Activated CD4-positive, alpha-beta T cell treated with anti-CD3 and anti-CD28 coated beads for 24 hours (primary cell): Measurements from ENCODE around the gene SOX11.
"Not testable (repeated sequence)": the region's sequence is repeated elsewhere in the genome, so short reads cannot be mapped to it uniquely, and the experiment has no call there.

Source experiments
- DNase-seq, 2 donors: peaks; one replicate each; pipeline ENCODE4 v3.0.0-alpha.2; 2020; ENCODE audit warnings: low read depth in 2 of 2

Gene SOX11

DNA sequence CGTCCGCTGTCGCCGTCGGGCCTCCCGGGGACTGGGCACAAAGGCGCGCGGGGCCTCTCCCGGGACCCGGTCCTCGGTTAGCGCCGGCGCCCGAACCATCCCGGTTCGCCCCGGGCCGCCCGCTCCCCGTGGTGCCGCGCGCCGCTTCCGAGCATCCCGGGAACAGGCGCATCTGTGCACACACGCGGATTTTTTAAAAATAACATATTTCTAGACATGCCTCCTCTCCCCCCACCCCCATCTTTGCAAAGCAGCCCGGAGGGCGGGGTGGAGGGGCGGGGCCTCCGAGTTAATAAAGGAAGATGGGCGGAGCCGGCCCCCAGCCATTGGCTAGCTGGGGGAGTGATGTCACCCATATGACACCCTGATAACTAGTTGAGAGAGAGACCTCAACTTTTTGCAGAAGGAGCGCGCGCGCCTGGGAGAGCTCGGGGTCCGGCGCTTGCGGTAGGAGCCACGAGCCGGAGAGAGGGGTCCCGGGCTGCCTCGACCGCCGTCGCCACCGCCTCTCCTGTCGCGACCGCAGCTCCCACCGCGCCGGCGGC is at the start of gene SOX11:
SOX11 (plus strand) TSS at position 400 of the 545 bp plus-strand sequence. CDS start 338 bp downstream, outside the sequence.
- no peak for DNase-seq

DNA sequence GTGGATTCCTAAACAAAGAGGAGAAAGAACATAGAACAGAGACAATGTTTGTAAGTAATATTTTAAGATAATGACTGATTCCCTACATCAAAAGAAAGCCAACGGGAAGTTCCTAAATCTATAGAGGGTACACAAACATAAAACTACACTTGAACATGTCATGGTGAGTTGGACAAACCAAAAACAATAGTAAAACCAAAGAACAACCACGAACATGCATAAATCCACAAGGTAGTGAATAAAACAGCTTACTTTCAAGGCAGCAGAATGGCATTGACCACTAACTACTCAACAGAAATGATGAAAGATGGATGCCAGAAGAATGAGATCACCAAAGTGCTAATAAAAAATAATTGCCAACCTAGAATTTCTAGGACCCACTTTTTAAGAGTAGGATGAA is 39.5 kb upstream of the SOX11 start:
- not testable (repeated sequence) for DNase-seq

DNA sequence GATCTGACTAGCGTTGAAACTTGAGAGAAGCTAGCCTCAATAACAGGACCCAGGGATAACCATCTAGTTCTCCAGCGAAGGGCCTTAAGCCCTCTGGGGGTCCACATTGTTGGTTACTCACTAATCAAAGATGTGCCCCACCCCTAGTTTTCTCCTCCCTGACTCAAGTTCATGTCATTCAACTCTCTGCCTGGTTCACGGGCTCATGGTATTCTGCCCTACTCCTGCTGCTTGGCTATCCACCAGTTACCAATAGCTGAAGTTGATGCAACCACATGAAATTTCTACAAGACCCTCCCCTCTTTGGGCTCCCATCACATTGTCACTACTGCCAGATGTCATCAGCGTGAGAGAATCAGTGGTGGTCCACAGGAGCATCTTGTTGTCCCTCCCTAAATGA is 38.4 kb upstream of the SOX11 start:
- DNase-seq = not testable (repeated sequence)

DNA sequence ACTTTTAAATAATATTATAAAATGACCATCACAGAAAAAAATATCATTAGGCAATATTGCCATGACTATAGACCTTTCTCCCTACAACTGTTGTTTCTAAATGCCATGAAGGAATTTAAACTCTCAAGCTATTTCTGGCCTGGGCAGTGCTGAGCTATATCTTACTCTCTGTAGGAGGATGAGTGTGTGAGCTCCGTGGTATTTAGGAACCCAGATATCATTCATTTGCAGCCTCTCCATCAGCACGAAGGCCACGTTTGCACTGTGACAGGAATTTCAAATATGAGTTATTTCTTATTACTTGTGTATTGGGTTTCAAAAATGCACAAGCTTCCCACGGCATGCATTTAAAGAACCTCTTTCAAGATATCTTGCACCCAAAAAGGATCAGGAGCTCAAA is 35.0 kb upstream of the SOX11 start:
- no peak for DNase-seq

DNA sequence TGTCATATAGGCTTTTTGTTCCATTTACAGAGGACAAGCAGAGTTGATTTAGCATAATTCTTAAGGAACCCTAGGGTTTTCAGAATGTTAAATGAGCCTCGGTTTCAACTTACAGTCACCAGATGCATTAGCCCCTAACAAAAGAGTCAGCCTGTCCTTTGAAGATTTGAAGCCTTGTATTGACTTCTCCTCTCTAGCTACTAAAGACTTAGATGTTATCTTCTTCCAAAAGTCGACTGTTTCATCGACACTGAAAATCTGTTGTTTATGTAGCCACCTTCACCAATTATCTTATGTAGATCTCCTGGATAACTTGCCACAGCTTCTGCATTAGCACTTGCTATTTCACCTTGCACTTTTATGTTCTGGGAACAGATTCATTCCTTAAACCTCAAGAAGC is 31.6 kb upstream of the SOX11 start:
- no peak for DNase-seq

DNA sequence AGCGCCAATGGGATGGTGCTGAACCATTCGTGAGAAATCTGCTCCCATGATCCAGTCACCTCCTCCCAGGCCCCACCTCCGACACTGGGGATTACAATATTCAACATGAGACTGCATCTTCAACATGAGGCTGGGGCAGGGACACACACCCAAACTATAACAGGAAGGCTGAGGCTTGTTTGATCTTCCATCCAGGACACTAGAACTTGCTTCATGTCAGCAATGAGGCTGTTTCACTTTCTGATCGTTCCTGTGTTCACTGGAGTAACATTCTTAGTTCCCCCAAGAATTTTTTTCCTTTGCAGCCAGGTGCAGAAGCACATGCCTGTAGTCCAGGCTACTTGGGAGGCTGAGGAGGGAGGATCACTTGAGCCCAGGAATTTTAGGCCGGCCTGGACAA is 30.8 kb upstream of the SOX11 start:
- no peak for DNase-seq

DNA sequence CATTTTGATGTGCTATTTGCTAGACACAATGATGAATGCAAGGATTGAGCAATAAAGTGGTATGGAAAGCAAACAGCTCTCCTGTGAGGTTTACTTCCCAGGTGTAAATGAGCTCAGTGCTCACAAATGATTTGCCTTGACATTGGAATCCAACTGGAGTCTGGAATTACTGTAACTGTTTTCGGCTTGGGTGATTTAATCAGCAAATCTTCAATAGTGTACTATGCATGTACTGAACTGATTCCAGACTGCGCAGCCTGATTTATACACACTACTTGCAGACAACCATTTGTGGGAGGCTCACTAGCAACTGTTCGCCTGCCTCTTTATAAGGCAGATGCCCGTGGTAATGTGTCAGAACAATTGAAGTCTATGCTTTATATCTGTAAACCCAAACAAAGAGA is 27.9 kb upstream of the SOX11 start:
- DNase-seq = no peak

DNA sequence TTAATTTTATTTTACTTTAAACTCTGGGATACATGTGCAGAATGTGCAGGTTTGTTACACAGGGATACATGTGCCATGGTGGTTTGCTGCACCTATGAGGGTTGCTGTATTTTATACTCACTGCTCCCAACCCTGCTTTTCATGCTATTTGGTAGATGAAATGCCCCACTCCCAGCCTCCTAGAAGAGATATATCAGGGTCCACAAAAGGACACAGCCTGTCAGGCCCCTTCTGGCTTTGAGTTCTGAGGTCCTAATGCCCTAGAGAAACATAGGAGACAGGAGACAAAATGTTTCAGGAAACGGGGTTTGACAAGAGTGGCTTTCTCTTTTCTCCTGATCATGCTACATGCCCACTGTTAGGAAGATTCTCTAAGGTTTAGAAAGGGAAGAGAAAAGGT is 27.1 kb upstream of the SOX11 start:
- no peak for DNase-seq

DNA sequence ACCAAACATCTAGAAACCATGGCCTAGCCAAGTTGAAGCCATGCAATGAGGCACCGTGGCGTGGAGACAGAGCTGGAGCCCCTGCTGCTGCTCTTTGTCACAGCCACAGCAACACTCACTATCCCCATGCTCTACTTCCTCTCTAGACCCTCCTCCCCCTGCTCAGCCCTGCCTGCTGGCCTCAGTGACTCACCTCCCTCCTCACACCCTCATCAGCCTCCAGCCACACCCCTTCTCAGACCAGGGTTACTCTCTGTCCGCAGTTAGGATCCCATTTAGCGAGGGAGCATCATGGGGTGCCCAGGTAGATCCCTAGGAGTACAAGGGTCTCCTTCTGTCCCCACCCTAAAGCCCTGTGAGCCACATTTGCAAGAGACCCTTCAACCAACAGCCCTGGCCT is 25.4 kb upstream of the SOX11 start:
- no peak for DNase-seq

DNA sequence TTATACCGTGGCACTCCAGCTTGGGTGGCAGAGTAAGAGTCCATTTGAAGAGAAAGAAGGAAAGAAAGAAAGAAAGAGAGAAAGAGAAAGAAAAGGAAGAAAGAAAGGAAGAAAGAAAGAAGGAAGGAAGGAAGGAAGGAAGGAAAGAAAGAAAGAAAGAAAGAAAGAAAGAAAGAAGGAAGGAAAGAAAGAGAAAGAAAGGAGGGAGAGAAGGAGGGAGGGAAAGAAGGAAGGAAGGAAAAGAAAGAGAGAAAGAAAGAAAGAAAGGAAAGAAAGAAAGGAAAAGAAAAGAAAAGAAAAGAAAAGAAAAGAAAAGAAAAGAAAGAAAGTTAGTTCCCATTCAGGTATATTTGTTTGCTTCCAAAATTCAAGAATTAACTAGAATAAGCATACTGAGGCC is 24.5 kb upstream of the SOX11 start:
- DNase-seq = not testable (repeated sequence)

DNA sequence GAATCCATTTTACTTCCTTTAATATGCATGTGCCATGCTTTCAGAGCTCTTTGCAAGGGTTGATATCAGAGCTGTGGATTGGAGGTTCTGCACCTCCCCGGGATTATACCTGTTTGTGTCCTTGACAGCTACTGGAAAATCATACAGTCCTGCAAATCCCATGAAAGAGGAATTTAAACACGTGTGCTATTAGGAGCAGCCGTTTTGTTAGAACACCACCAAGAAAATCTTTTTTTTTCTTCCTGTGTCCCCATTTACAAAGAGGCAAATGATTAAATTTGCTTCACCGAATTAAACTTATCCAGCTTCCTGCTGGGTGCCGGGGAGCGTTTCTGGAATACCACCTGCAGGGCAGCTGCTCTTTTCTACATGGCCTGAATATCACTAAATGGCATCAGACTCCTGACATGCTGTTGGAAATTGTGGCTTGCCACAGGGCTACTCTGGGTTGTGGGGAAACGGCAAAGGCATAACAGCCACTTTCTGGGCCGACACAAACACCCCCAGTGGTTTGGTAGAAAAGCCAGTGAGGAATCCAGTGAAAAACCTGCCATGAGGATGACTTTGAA is 23.4 kb upstream of the SOX11 start:
- no peak for DNase-seq

DNA sequence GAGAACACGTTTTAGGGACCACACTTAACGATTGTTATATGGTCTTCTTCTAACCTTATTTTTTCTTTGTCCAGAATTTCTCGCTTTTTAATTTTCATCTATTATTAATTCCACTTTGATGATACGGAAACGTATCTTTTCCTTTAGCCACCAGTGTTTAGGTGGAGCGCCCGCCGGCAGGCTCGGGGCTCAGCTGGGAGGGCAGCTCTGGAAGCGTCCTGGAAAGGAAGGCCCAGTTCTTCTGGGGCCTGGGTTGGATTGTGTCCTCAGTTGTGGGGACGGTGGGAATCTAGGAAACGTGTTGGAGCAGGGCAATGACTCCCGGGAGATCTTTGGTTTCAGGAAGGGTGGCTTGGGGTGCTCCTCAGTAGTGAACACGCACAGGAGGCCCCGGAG is 19.4 kb upstream of the SOX11 start:
- DNase-seq = no peak

DNA sequence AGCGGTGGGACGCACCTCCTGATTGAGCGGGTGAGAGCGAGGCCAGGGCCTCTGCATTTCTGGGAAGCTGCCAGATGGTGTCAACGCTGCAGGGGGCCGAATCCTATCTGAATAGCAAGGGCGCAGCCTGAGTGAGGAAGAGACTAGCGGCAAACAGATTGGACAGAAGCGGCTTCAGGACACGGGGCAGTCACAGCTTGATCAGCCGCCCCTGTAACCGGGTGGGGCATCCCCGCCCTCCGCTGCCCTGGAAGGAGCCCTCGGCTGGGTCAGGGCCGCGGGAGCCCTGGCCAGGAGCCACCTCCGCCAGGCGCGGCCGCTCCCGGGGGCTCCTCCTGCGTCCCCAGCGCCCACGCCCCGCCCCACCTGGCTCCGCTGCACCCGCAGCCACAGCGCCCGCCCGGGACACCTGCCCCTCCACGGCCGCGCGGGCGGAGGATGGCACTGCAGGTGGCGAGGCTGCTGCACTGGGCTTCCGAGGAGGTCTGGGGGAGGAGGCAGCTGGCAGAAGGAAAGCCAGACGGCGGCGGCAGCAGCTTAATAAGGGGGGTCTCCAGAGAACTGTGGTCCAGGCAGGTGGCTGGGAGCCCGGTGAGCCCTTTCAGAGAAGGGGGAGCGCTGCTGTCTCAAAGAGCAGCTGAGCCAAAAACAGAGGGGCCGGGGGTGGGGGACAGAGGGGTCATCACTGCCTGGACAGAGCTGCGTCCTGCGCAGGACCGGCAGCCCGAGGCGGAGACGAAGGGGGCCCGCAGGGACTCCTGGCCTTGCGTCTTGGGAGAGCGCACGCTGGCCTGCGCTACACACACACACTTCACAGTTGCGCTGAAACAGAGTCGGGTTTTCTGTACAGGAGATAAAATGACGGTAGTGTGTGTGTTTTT is 18.8 kb upstream of the SOX11 start:
- no peak for DNase-seq

DNA sequence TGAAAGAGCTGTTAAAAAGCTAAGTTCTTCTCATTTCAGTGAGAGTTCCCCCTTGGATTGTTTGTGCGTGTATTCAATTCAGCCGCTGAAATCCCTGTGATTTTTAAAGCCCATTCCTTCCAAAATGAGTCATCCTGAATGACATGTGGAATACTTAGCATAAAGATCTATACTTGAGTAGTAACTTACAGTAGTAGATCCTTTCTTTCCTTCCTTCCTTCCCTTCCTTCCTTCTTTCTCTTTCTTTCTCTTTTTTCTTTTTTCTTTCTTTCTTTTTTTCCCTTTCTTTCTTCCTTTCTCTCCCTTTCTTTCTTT is 18.2 kb upstream of the SOX11 start:
- DNase-seq = no peak

DNA sequence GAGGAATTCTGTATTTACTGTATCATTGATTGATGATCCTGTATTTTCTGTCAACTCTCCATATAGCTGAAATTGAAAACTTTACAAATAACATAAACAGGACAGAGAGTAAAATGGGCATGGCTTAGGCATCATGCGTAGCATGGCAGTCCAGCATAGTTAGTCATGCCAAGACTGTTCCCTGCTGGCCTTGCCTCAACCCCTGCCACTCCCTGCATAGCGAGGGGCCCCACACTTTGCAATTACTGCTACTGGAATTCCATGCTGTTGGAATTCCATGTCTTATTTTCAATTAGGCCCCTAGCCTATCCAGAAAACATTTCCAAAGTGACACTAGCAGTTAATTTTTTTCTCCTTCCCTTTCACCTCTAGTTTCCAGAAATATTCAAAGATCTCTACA is 15.1 kb upstream of the SOX11 start:
- no peak for DNase-seq

DNA sequence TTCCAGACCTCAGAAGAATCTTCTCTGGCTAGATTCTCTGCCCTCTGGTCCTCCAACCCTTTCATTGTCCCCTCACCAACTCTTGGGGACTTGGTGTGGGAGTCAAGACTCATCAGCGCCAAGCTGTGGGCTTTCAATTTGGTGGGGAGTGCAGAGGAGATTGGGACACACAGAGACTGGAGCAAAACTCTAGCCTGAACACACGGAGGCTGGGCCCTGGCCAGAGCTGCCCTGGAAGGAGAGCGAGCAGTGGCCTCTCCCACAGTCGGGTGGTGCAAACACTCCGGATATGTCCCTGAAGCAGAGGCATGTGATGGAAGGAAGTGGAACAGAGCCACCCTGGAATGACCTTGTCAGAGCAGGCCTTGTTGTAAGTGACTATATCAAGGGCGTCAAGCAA is 8.7 kb upstream of the SOX11 start:
- no peak for DNase-seq

DNA sequence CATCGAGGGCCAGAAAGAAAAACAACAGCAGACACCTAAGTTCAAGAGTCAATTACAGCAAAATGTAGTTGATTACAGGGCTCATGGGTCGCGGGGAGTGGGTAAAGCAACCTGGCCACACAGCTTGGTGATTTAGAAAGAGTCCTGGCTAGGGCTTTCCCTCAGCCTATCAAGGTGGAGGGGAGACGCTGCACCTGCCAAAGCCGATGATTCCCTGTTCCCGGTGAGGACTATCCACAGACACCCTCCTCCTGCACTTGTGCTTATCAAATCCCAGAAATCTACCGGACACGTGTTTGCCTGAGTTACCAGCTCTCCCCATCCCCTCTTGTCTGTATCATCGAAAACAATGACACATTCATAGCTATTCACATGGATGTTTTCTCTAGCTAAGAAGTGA is 7.0 kb upstream of the SOX11 start:
- DNase-seq = no peak

DNA sequence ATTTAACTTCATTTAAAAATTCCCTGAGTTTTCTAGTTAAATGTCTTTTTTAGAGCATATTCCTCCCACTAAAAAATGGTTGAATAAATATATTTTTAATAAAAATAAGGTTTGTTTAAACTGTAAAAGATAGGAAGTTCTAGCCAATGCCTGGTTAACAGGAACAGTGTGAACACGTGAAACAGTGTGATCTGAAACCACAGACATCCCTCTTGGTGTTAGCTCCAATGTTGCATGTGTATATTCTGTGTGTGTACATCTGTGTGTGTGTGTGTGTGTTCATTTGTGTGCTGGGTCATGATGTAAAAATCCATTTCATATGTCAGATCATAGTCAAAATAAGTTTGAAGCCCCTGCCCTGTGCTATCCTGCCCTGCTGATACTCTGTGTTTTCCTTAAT is 6.1 kb upstream of the SOX11 start:
- DNase-seq = no peak

DNA sequence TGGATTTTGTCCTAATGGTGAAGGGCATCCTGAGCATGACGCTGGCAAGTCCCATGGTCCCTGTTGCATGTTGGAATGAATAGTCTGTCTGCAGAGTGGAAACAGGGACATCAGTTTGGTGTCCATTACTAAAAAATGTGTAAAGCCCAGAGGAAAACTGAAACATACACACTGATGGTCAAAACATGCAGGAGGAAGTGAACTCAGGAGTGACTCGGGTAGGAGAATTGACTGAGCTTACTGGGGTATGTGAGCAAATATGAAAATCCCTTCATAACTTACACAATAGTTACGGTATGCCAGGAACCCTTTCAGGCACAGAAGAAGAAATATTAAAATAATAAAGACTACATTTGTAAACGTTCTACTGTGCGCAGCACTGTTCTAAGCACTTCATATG is 5.6 kb upstream of the SOX11 start:
- DNase-seq = no peak

DNA sequence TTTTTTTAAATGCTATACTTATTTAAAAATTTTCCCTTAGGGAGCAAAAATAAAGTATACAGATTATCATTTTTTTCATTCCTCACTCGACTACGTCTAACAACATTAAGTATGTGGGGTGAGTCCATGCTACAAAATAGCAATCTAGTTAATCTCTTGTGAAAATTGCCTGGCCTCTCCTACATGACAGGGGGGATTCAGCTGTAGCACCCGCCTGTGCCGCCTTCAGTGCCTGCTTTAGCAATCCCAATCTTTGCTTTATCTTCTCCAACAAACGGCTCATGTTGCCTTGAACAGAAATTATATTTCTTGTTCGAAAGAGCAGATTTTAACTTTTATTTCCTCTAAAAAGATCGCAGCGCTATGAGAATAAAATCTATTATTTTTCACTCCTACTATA is 2.4 kb upstream of the SOX11 start:
- no peak for DNase-seq

DNA sequence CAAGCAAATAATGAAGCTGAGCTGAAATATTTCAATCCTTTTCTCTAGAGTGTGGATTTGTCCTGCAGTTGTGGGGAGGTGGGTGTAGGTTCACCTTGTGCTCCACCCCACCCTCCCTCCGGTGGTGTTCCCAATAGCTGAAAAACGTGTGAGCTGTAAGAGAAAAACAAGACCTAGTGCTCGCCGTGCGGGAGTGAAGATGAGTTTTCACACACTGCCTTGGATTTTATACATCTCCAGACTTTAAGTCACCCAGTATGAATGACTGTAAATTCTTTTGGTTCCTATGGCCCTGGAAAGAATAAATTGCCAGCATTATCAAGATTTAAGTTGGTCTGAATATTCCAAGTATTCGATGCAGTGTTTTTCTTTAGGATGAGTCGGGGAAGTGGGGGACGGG is 1.9 kb upstream of the SOX11 start:
- no peak for DNase-seq

DNA sequence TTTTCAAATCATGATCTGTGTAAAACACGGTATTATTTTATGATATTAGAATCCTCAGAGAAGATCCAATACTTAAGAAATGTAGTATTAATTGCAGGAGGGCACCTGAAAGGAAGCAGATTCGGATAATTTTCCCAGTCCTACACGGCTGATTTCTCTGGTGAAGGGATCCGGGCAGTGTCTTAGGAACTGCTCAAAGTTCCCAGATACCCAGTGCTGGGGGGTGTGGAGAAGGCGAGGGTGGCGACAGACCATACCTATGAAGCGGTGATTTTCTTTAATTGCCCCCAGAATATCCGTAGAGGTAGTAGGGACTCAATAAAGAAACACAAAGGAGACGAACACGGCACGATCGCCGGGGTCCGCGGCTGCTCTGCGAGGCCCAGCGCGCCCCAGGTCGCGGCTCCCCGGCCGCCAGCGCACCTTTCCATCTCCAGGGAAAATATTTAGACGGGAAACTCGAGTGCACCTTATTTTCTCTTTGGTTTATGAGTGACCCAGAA is 1.4 kb upstream of the SOX11 start:
- DNase-seq = no peak

DNA sequence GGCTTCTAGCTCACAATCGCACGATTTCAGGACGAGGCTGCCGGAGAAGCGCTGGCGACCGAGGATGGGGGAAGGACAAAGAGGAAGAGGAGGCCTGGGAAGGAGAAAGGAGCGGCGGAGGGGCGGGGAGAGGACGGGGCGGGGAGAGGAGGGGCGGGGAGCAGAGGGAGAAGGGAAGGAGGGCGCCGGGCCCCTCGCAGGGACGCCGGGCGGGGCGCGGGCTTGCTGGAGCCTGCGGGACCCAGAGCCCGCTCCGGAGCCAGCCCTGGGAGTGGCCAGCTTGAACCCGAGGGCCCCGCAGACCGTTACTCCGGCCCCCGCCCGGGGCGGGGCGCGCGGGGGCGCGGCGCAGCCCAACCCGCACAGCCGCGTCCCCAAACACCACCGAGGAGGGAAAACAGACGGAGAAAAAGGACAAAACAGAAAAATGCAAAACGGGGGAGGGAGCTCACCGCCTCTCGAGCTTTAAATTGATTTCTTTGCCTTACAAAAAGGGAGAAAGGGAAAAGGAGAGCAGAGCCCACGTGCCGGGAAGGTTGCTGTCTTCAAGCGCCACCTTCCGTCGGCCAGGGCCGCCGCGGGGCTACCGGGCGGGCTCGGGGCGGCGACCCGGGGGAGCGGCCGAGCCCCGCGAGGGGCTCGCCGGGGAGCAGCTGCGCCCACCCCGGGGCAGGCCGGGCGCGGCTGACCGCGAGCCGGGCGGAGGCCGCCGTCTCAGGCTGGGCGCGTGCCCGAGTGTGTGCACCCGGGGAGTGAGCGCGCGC is 781 bp upstream of the SOX11 start:
- DNase-seq = no peak
